Measurements from ENCODE around the gene CPHXL2.

CPHXL2 gene

GRCh38 chr16:75687361-75687760, 10.6 kb upstream of the CPHXL2 start:
- H3K36me3 ChIP-seq (ENCODE audit: control insufficient read depth in 5 of 5, insufficient read depth in 5 of 5, low read length in 5 of 5), result no peaks in the 10 kb centered on the region
- H3K4me1 ChIP-seq (ENCODE audit: control insufficient read depth in 5 of 5, insufficient read depth in 5 of 5, low read length in 5 of 5), result no peaks in the 10 kb centered on the region
- no peak overlapping the region for H3K27ac ChIP-seq (ENCODE audit: low read depth, low read length)
- H3K4me3 ChIP-seq (ENCODE audit: low read depth in 1 of 5, low read length in 5 of 5), result no peak overlapping the region
- no peaks in the 10 kb centered on the region for H3K27me3 ChIP-seq (ENCODE audit: control insufficient read depth in 5 of 5, insufficient read depth in 4 of 5, low read length in 5 of 5)
- H3K9ac ChIP-seq (ENCODE audit: low read length in 5 of 5), result no peak overlapping the region
- no peaks in the 10 kb centered on the region for H3K9me3 ChIP-seq (ENCODE audit: control insufficient read depth in 5 of 5, low read length in 5 of 5)

- H3K36me3 ChIP-seq (ENCODE audit: control insufficient read depth in 5 of 5, insufficient read depth in 5 of 5, low read length in 5 of 5), result no peaks in the 10 kb centered on the region
- no peak overlapping the region for H3K27ac ChIP-seq (ENCODE audit: low read depth, low read length)
- H3K4me3 ChIP-seq (ENCODE audit: low read depth in 1 of 5, low read length in 5 of 5), result no peak overlapping the region
- no peaks in the 10 kb centered on the region for H3K9me3 ChIP-seq (ENCODE audit: control insufficient read depth in 5 of 5, low read length in 5 of 5)
- peaks cover 0 to 9% (median 2%) of the 10 kb centered on the region in 5 donors for H3K4me1 ChIP-seq (ENCODE audit: control insufficient read depth in 5 of 5, insufficient read depth in 5 of 5, low read length in 5 of 5)
- H3K27me3 ChIP-seq (ENCODE audit: control insufficient read depth in 5 of 5, insufficient read depth in 4 of 5, low read length in 5 of 5), result no peaks in the 10 kb centered on the region
- H3K9ac ChIP-seq (ENCODE audit: low read length in 5 of 5), result no peak overlapping the region
Observed at GRCh38 chr16:75682308-75682707, 5.5 kb upstream of the CPHXL2 start.

GRCh38 chr16:75679366-75679765, 2.6 kb upstream of the CPHXL2 start:
- Histone ChIP-seq H3K27ac (ENCODE audit: low read depth, low read length) (no peak overlapping the region), H3K9me3 (ENCODE audit: control insufficient read depth in 5 of 5, low read length in 5 of 5) (no peaks in the 10 kb centered on the region), H3K4me3 (ENCODE audit: low read depth in 1 of 5, low read length in 5 of 5) (no peak overlapping the region), H3K9ac (ENCODE audit: low read length in 5 of 5) (no peak overlapping the region), H3K4me1 (ENCODE audit: control insufficient read depth in 5 of 5, insufficient read depth in 5 of 5, low read length in 5 of 5) (peaks cover 0 to 9% (median 2%) of the 10 kb centered on the region in 5 donors), H3K27me3 (ENCODE audit: control insufficient read depth in 5 of 5, insufficient read depth in 4 of 5, low read length in 5 of 5) (no peaks in the 10 kb centered on the region), H3K36me3 (ENCODE audit: control insufficient read depth in 5 of 5, insufficient read depth in 5 of 5, low read length in 5 of 5) (no peaks in the 10 kb centered on the region)

- H3K9me3 ChIP-seq (ENCODE audit: control insufficient read depth in 5 of 5, low read length in 5 of 5), result no peaks in the 10 kb centered on the region
- no peak overlapping the region for H3K4me3 ChIP-seq (ENCODE audit: low read depth in 1 of 5, low read length in 5 of 5)
- no peaks in the 10 kb centered on the region for H3K36me3 ChIP-seq (ENCODE audit: control insufficient read depth in 5 of 5, insufficient read depth in 5 of 5, low read length in 5 of 5)
- no peak overlapping the region for H3K9ac ChIP-seq (ENCODE audit: low read length in 5 of 5)
- peaks cover 0 to under 1% (median 0%) of the 10 kb centered on the region in 5 donors for H3K4me1 ChIP-seq (ENCODE audit: control insufficient read depth in 5 of 5, insufficient read depth in 5 of 5, low read length in 5 of 5)
- H3K27ac ChIP-seq (ENCODE audit: low read depth, low read length), result no peak overlapping the region
- H3K27me3 ChIP-seq (ENCODE audit: control insufficient read depth in 5 of 5, insufficient read depth in 4 of 5, low read length in 5 of 5), result no peaks in the 10 kb centered on the region
Observed at GRCh38 chr16:75667503-75667902, 9.3 kb downstream of the CPHXL2 start.

- no peaks in the 10 kb centered on the region for H3K27me3 ChIP-seq (ENCODE audit: control insufficient read depth in 5 of 5, insufficient read depth in 4 of 5, low read length in 5 of 5)
- H3K27ac ChIP-seq (ENCODE audit: low read depth, low read length), result peak overlapping the region; percentile 32
- H3K9me3 ChIP-seq (ENCODE audit: control insufficient read depth in 5 of 5, low read length in 5 of 5), result no peaks in the 10 kb centered on the region
- peaks cover 21 to 38% (median 31%) of the 10 kb centered on the region in 5 donors for H3K36me3 ChIP-seq (ENCODE audit: control insufficient read depth in 5 of 5, insufficient read depth in 5 of 5, low read length in 5 of 5)
- H3K4me3 ChIP-seq (ENCODE audit: low read depth in 1 of 5, low read length in 5 of 5), result no peak overlapping the region
- H3K9ac ChIP-seq (ENCODE audit: low read length in 5 of 5), result no peak overlapping the region
- peaks cover 0 to 26% (median 17%) of the 10 kb centered on the region in 5 donors for H3K4me1 ChIP-seq (ENCODE audit: control insufficient read depth in 5 of 5, insufficient read depth in 5 of 5, low read length in 5 of 5)
Observed at GRCh38 chr16:75660726-75661302, 16.0 kb downstream of the CPHXL2 start.

- Histone ChIP-seq H3K36me3 (ENCODE audit: control insufficient read depth in 5 of 5, insufficient read depth in 5 of 5, low read length in 5 of 5) (peaks cover 25 to 43% (median 36%) of the 10 kb centered on the region in 5 donors), H3K4me1 (ENCODE audit: control insufficient read depth in 5 of 5, insufficient read depth in 5 of 5, low read length in 5 of 5) (peaks cover 0 to 26% (median 17%) of the 10 kb centered on the region in 5 donors), H3K9ac (ENCODE audit: low read length in 5 of 5) (no peak overlapping the region), H3K4me3 (ENCODE audit: low read depth in 1 of 5, low read length in 5 of 5) (no peak overlapping the region), H3K27me3 (ENCODE audit: control insufficient read depth in 5 of 5, insufficient read depth in 4 of 5, low read length in 5 of 5) (no peaks in the 10 kb centered on the region), H3K27ac (ENCODE audit: low read depth, low read length) (no peak overlapping the region), H3K9me3 (ENCODE audit: control insufficient read depth in 5 of 5, low read length in 5 of 5) (no peaks in the 10 kb centered on the region)
Observed at GRCh38 chr16:75660321-75660720, 16.5 kb downstream of the CPHXL2 start.

GRCh38 chr16:75658175-75658574, 18.6 kb downstream of the CPHXL2 start:
- no peak overlapping the region for H3K9ac ChIP-seq (ENCODE audit: low read length in 5 of 5)
- no peak overlapping the region for H3K27ac ChIP-seq (ENCODE audit: low read depth, low read length)
- peaks cover 0 to 35% (median 22%) of the 10 kb centered on the region in 5 donors for H3K4me1 ChIP-seq (ENCODE audit: control insufficient read depth in 5 of 5, insufficient read depth in 5 of 5, low read length in 5 of 5)
- H3K27me3 ChIP-seq (ENCODE audit: control insufficient read depth in 5 of 5, insufficient read depth in 4 of 5, low read length in 5 of 5), result no peaks in the 10 kb centered on the region
- no peak overlapping the region for H3K4me3 ChIP-seq (ENCODE audit: low read depth in 1 of 5, low read length in 5 of 5)
- peaks cover 28 to 55% (median 47%) of the 10 kb centered on the region in 5 donors for H3K36me3 ChIP-seq (ENCODE audit: control insufficient read depth in 5 of 5, insufficient read depth in 5 of 5, low read length in 5 of 5)
- H3K9me3 ChIP-seq (ENCODE audit: control insufficient read depth in 5 of 5, low read length in 5 of 5), result no peaks in the 10 kb centered on the region

- Histone ChIP-seq H3K36me3 (ENCODE audit: control insufficient read depth in 5 of 5, insufficient read depth in 5 of 5, low read length in 5 of 5) (peaks cover 28 to 48% (median 44%) of the 10 kb centered on the region in 5 donors), H3K27ac (ENCODE audit: low read depth, low read length) (no peak overlapping the region), H3K27me3 (ENCODE audit: control insufficient read depth in 5 of 5, insufficient read depth in 4 of 5, low read length in 5 of 5) (no peaks in the 10 kb centered on the region), H3K4me1 (ENCODE audit: control insufficient read depth in 5 of 5, insufficient read depth in 5 of 5, low read length in 5 of 5) (peaks cover 2 to 48% (median 44%) of the 10 kb centered on the region in 5 donors), H3K4me3 (ENCODE audit: low read depth in 1 of 5, low read length in 5 of 5) (no peak overlapping the region), H3K9ac (ENCODE audit: low read length in 5 of 5) (no peak overlapping the region), H3K9me3 (ENCODE audit: control insufficient read depth in 5 of 5, low read length in 5 of 5) (no peaks in the 10 kb centered on the region)
Observed at GRCh38 chr16:75653922-75654321, 22.9 kb downstream of the CPHXL2 start.

- Histone ChIP-seq H3K9me3 (ENCODE audit: control insufficient read depth in 5 of 5, low read length in 5 of 5) (no peaks in the 10 kb centered on the region), H3K27me3 (ENCODE audit: control insufficient read depth in 5 of 5, insufficient read depth in 4 of 5, low read length in 5 of 5) (no peaks in the 10 kb centered on the region), H3K27ac (ENCODE audit: low read depth, low read length) (peak overlapping the region; percentile 88), H3K9ac (ENCODE audit: low read length in 5 of 5) (peak overlapping the region; percentile 81 to 99 (median 96)), H3K4me1 (ENCODE audit: control insufficient read depth in 5 of 5, insufficient read depth in 5 of 5, low read length in 5 of 5) (peaks cover 9 to 74% (median 70%) of the 10 kb centered on the region in 5 donors), H3K4me3 (ENCODE audit: low read depth in 1 of 5, low read length in 5 of 5) (peak overlapping the region; percentile 94 to 100 (median 96)), H3K36me3 (ENCODE audit: control insufficient read depth in 5 of 5, insufficient read depth in 5 of 5, low read length in 5 of 5) (peaks cover 8 to 9% (median 9%) of the 10 kb centered on the region in 5 donors)
Observed at GRCh38 chr16:75648265-75649076, 28.3 kb downstream of the CPHXL2 start.
